Cortex of kidney (tissue), 1 donor: ENCODE data around the gene APCDD1.
"Not testable (repeated sequence)": the region's sequence is repeated elsewhere in the genome, so short reads cannot be mapped to it uniquely, and the experiment has no call there.

Experiments used
- DNase-seq: peaks from one replicate; lab custom pipeline; 2025; lab: John Stamatoyannopoulos, UW

Gene APCDD1

GRCh38 chr18:10490401-10491165, 36.1 kb downstream of the APCDD1 start:
- no peak for DNase-seq

GRCh38 chr18:10495936-10496335, 41.5 kb downstream of the APCDD1 start:
- no peak for DNase-seq

GRCh38 chr18:10497206-10497749, 42.8 kb downstream of the APCDD1 start:
- DNase-seq: no peak

GRCh38 chr18:10499230-10499629, 44.8 kb downstream of the APCDD1 start:
- no peak for DNase-seq

- no peak for DNase-seq
Observed at GRCh38 chr18:10500038-10500437, 45.6 kb downstream of the APCDD1 start.

- no peak for DNase-seq
Observed at GRCh38 chr18:10504723-10505122, 50.3 kb downstream of the APCDD1 start.

GRCh38 chr18:10505892-10506291, 51.5 kb downstream of the APCDD1 start:
- not testable (repeated sequence) for DNase-seq

- DNase-seq: no peak
Observed at GRCh38 chr18:10508591-10508990, 54.2 kb downstream of the APCDD1 start.

GRCh38 chr18:10511236-10511635, 56.8 kb downstream of the APCDD1 start:
- DNase-seq: no peak

GRCh38 chr18:10514082-10514481, 59.6 kb downstream of the APCDD1 start:
- no peak for DNase-seq

- no peak for DNase-seq
Observed at GRCh38 chr18:10514601-10515000, 60.2 kb downstream of the APCDD1 start.

GRCh38 chr18:10515456-10515855, 61.0 kb downstream of the APCDD1 start:
- DNase-seq: no peak

GRCh38 chr18:10516078-10516477, 61.6 kb downstream of the APCDD1 start:
- no peak for DNase-seq

- no peak for DNase-seq
Observed at GRCh38 chr18:10518595-10519255, 64.3 kb downstream of the APCDD1 start.

GRCh38 chr18:10519366-10519765, 64.9 kb downstream of the APCDD1 start:
- no peak for DNase-seq

- DNase-seq: no peak
Observed at GRCh38 chr18:10519999-10520935, 65.8 kb downstream of the APCDD1 start.

GRCh38 chr18:10521566-10521965, 67.1 kb downstream of the APCDD1 start:
- DNase-seq: no peak

GRCh38 chr18:10522574-10522973, 68.1 kb downstream of the APCDD1 start:
- no peak for DNase-seq

- DNase-seq: no peak
Observed at GRCh38 chr18:10523544-10523943, 69.1 kb downstream of the APCDD1 start.

- DNase-seq: no peak
Observed at GRCh38 chr18:10524507-10525370, 70.3 kb downstream of the APCDD1 start.

GRCh38 chr18:10525371-10525691, 70.9 kb downstream of the APCDD1 start:
- no peak for DNase-seq
